ENCODE measurements around the gene PRRC2C.
"Not testable (repeated sequence)": the region's sequence is repeated elsewhere in the genome, so short reads cannot be mapped to it uniquely, and the experiment has no call there.

Gene PRRC2C

GRCh38 chr1:171582589-171582988, 97.3 kb downstream of the PRRC2C start:
- in situ Hi-C loops (cut with MboI; ENCODE audit: low sequenced_read_pairs) = no loop called here

GRCh38 chr1:171583591-171584201, 98.4 kb downstream of the PRRC2C start:
- in situ Hi-C loops (cut with MboI; ENCODE audit: low sequenced_read_pairs) = no loop called here

- in situ Hi-C loops (cut with MboI; ENCODE audit: low sequenced_read_pairs) = no loop called here
These were observed 100.4 kb downstream of the PRRC2C start for GRCh38 chr1:171585715-171586114.

- in situ Hi-C loops (cut with MboI; ENCODE audit: low sequenced_read_pairs) = no loop called here
These were observed 102.9 kb downstream of the PRRC2C start for GRCh38 chr1:171588230-171588629.

GRCh38 chr1:171590022-171590421, 104.7 kb downstream of the PRRC2C start:
- in situ Hi-C loops (cut with MboI; ENCODE audit: low sequenced_read_pairs) = no loop called here

- in situ Hi-C loops (cut with MboI; ENCODE audit: low sequenced_read_pairs) = no loop called here
These were observed 110.0 kb downstream of the PRRC2C start for GRCh38 chr1:171595324-171595723.

GRCh38 chr1:171596119-171596518, 110.8 kb downstream of the PRRC2C start:
- in situ Hi-C loops (cut with MboI; ENCODE audit: low sequenced_read_pairs) = no loop called here

GRCh38 chr1:171596705-171597104, 111.4 kb downstream of the PRRC2C start:
- in situ Hi-C loops (cut with MboI; ENCODE audit: low sequenced_read_pairs) = no loop called here

GRCh38 chr1:171597203-171597602, 111.9 kb downstream of the PRRC2C start:
- in situ Hi-C loops (cut with MboI; ENCODE audit: low sequenced_read_pairs) = no loop called here

- in situ Hi-C loops (cut with MboI; ENCODE audit: low sequenced_read_pairs) = not testable (repeated sequence)
These were observed 115.0 kb downstream of the PRRC2C start for GRCh38 chr1:171600310-171600709.

GRCh38 chr1:171600862-171601261, 115.5 kb downstream of the PRRC2C start:
- in situ Hi-C loops (cut with MboI; ENCODE audit: low sequenced_read_pairs) = no loop called here

GRCh38 chr1:171603042-171603441, 117.7 kb downstream of the PRRC2C start:
- in situ Hi-C loops (cut with MboI; ENCODE audit: low sequenced_read_pairs) = not testable (repeated sequence)

- in situ Hi-C loops (cut with MboI; ENCODE audit: low sequenced_read_pairs) = no loop called here
These were observed 121.1 kb downstream of the PRRC2C start for GRCh38 chr1:171606402-171606941.

- in situ Hi-C loops (cut with MboI; ENCODE audit: low sequenced_read_pairs) = no loop called here
These were observed 125.1 kb downstream of the PRRC2C start for GRCh38 chr1:171610385-171610784.

- in situ Hi-C loops (cut with MboI; ENCODE audit: low sequenced_read_pairs) = no loop called here
These were observed 126.0 kb downstream of the PRRC2C start for GRCh38 chr1:171611306-171611705.

GRCh38 chr1:171613282-171613681, 128.0 kb downstream of the PRRC2C start:
- in situ Hi-C loops (cut with MboI; ENCODE audit: low sequenced_read_pairs) = no loop called here

- in situ Hi-C loops (cut with MboI; ENCODE audit: low sequenced_read_pairs) = not testable (repeated sequence)
These were observed 130.0 kb downstream of the PRRC2C start for GRCh38 chr1:171615122-171615906.

- in situ Hi-C loops (cut with MboI; ENCODE audit: low sequenced_read_pairs) = no loop called here
These were observed 131.3 kb downstream of the PRRC2C start for GRCh38 chr1:171616586-171616985.

GRCh38 chr1:171622152-171622462, 136.8 kb downstream of the PRRC2C start, which contains the start of gene MYOCOS:
Gene MYOCOS, plus strand, starts transcription at chr1:171622243. Its CDS starts 1,641 bp downstream, at chr1:171623884.
- in situ Hi-C loops (cut with MboI; ENCODE audit: low sequenced_read_pairs) = no loop called here

GRCh38 chr1:171623651-171624331, 138.5 kb downstream of the PRRC2C start:
- in situ Hi-C loops (cut with MboI; ENCODE audit: low sequenced_read_pairs) = no loop called here

GRCh38 chr1:171625225-171625624, 139.9 kb downstream of the PRRC2C start:
- in situ Hi-C loops (cut with MboI; ENCODE audit: low sequenced_read_pairs) = no loop called here

- in situ Hi-C loops (cut with MboI; ENCODE audit: low sequenced_read_pairs) = no loop called here
These were observed 141.7 kb downstream of the PRRC2C start for GRCh38 chr1:171627020-171627419.

Data from hTERT RPE-1 (cell line).